ENCODE results near the gene PSMC3IP. TPM values are rescaled to one million over a fixed set of nuclear protein-coding genes. Genes with fewer than 3 reads are reported as not detected.

PSMC3IP gene
- total and polyA plus RNA-seq, 2 of the 4 experiments (the other 2 are of a cell fraction): 5.6 to 9.8 TPM

DNA sequence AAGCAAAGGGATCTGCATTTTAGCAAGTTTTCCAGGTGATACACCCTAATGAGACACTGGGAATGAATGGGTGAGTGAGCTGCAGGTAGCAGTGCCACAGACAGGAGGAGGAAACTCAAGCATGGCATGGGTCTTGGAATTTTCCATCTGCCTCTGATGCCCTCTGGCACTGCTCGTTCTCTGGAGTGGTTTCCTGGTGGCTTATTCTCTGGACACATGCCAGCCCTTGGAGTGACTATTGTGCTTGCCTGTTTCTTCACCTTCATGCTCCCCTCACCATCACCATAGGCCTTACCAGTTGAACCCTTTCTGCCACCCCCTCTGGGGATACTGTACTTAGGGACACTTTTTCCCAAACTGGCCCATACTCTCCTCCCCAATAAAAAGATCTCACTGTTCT, 14.0 kb downstream of the PSMC3IP start:
- Histone ChIP-seq H2BK5ac (ENCODE audit: low read depth, low read length, poor library complexity, severe bottlenecking) (no peak overlapping the region), H3K36me3 (ENCODE audit: control insufficient read depth, insufficient read depth, low read length) (peaks cover 30% of the 10 kb centered on the region), H3K9me3 (ENCODE audit: control insufficient read depth, insufficient read depth, low read length) (no peaks in the 10 kb centered on the region), H2AK9ac (replicated peaks; ENCODE audit: low read depth, low read length, poor library complexity) (peak overlapping the region; percentile 6), H3K4me3 (ENCODE audit: insufficient read depth, low read depth, low read length) (no peak overlapping the region), H4K8ac (ENCODE audit: low read depth in 2 of 2, low read length in 2 of 2) (peak overlapping the region in 1 of 2 experiments; percentile 98; a peak in 1 of 4 replicates), H3K18ac (ENCODE audit: low read depth, low read length) (no peak overlapping the region), H4K5ac (ENCODE audit: low read depth, low read length) (no peak overlapping the region), H2BK15ac (ENCODE audit: low read depth, low read length) (no peak overlapping the region), H2BK20ac (ENCODE audit: low read depth, low read length) (no peak overlapping the region), H2AK5ac (ENCODE audit: low read depth, low read length) (peak overlapping the region; percentile 42; the same call in 1 of the 2 replicates), H3K56ac (ENCODE audit: extremely low read depth, insufficient read depth, low read length) (no peak overlapping the region), H4K91ac (ENCODE audit: insufficient read depth, low read depth, low read length) (no peak overlapping the region), H3K27ac (ENCODE audit: insufficient read depth, low read length) (no peak overlapping the region), H2BK120ac (ENCODE audit: low read depth, low read length) (no peak overlapping the region), H3K9me1 (ENCODE audit: insufficient read depth, low read length) (peaks cover 20% of the 10 kb centered on the region), H2AFZ (replicated peaks; ENCODE audit: low read length, poor library complexity) (no peak overlapping the region), H3K27me3 (ENCODE audit: control insufficient read depth, insufficient read depth, low read length) (no peaks in the 10 kb centered on the region), H3K9ac (ENCODE audit: low read depth, low read length) (no peak overlapping the region), H3K23ac (ENCODE audit: low read depth, low read length) (no peak overlapping the region), H4K20me1 (ENCODE audit: insufficient read depth, low read length) (peaks cover 4% of the 10 kb centered on the region; the same call in 1 of the 2 replicates), H3K4ac (ENCODE audit: low read depth, low read length) (no peak overlapping the region), H3K79me1 (ENCODE audit: low read depth in 1 of 2, low read length in 2 of 2) (peaks cover 30 to 67% of the 10 kb centered on the region in 2 experiments), H3K14ac (replicated peaks; ENCODE audit: low read depth, low read length) (no peak overlapping the region), H3K4me1 (ENCODE audit: control insufficient read depth, insufficient read depth, low read length) (peaks cover 19% of the 10 kb centered on the region), H3K4me2 (ENCODE audit: low read depth, low read length) (peak overlapping the region; percentile 83)
- intact Hi-C loops (cut with micrococcal nuclease) (no loop called here), in situ Hi-C loops (cut with MboI; ENCODE audit: low sequenced_read_pairs) (no loop called here), dilution Hi-C loops (cut with HindIII; ENCODE audit: low sequenced_read_pairs, unreplicated experiment) (no loop called here)
- TF ChIP-seq CHD1 (IDR thresholded peaks at IDR 0.05; ENCODE audit: low read depth, low read length) (no peak), CTCF (conservative IDR thresholded peaks at IDR 0.05; ENCODE audit: low read depth, low read length) (no peak), SMC3 (IDR thresholded peaks at IDR 0.05; ENCODE audit: low read depth, low read length) (no peak), NFE2L2 (IDR thresholded peaks at IDR 0.05; ENCODE audit: low read depth, low read length) (no peak), ELK1 (IDR thresholded peaks at IDR 0.05; ENCODE audit: borderline replicate concordance, low read depth, low read length) (no peak), MXI1 (IDR thresholded peaks at IDR 0.05; ENCODE audit: borderline replicate concordance, low read depth, low read length) (no peak), FOS (IDR thresholded peaks at IDR 0.05; ENCODE audit: low read depth, low read length) (no peak), MAFK (IDR thresholded peaks at IDR 0.05; ENCODE audit: low read depth, low read length) (no peak), MAZ (IDR thresholded peaks at IDR 0.05; ENCODE audit: borderline replicate concordance, low read depth, low read length) (no peak), RFX5 (IDR thresholded peaks at IDR 0.05; ENCODE audit: low read depth, low read length) (no peak), RCOR1 (IDR thresholded peaks at IDR 0.05; ENCODE audit: insufficient replicate concordance, low read length) (no peak), RAD21 (IDR thresholded peaks at IDR 0.05; ENCODE audit: low read length) (no peak), BHLHE40 (IDR thresholded peaks at IDR 0.05; ENCODE audit: low read depth, low read length) (no peak), POLR2A (IDR thresholded peaks at IDR 0.05; ENCODE audit: low read depth, low read length) (no peak), CEBPB (IDR thresholded peaks at IDR 0.05; ENCODE audit: low read depth, low read length) (no peak)
- TF ChIP-seq, protein P1, sequence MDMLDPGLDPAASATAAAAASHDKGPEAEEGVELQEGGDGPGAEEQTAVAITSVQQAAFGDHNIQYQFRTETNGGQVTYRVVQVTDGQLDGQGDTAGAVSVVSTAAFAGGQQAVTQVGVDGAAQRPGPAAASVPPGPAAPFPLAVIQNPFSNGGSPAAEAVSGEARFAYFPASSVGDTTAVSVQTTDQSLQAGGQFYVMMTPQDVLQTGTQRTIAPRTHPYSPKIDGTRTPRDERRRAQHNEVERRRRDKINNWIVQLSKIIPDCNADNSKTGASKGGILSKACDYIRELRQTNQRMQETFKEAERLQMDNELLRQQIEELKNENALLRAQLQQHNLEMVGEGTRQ (IDR thresholded peaks at IDR 0.05; ENCODE audit: low read depth, low read length): no peak
- WGBS, 2 experiments (ENCODE audit: extremely low coverage in 2 of 2, insufficient read length in 1 of 2): 57% methylated on average over 1 of the region's 1 CpG; no CpG with 5 or more reads in 1 of the 2 experiments
- CTCF ChIA-PET: no interaction called here
- BruUV-seq (replicated peaks): no TSS peak
- POLR2A ChIA-PET (ENCODE audit: unreplicated experiment): no interaction called here
- no peak for ATAC-seq (ENCODE audit: low read depth)
- no peak for DNase-seq
